Mesenchymal stem cell (in vitro differentiated cells and primary cell): ENCODE results near the gene FOXN3.

ENCODE experiments used
- DNase-seq: peaks from one replicate; pipeline ENCODE4 v3.0.0-alpha.2; 2013
- H2AFZ ChIP-seq: one replicate; pipeline ENCODE4 v1.6.1; 2013; ENCODE audit warnings: low read depth, mild to moderate bottlenecking, control low read depth, inconsistent platforms, low read length, moderate library complexity
- H2AK5ac ChIP-seq: 2 replicates; pipeline ENCODE4 v1.6.1; 2013; ENCODE audit warnings: low read length, moderate library complexity, mild to moderate bottlenecking, inconsistent platforms; ENCODE audit not compliant: severe bottlenecking
- H2BK120ac ChIP-seq: one replicate; pipeline ENCODE4 v1.6.1; 2013; ENCODE audit warnings: low read depth, mild to moderate bottlenecking, inconsistent platforms, low read length, moderate library complexity
- H2BK12ac ChIP-seq, 2 experiments: one replicate each; pipeline ENCODE4 v1.6.1; 2013; ENCODE audit warnings: inconsistent platforms in 2 of 2, low read length in 2 of 2, mild to moderate bottlenecking in 2 of 2, moderate library complexity in 2 of 2, control low read depth in 1 of 2
- H2BK15ac ChIP-seq: one replicate; pipeline ENCODE4 v1.6.1; 2013; ENCODE audit warnings: mild to moderate bottlenecking, low read depth, inconsistent platforms; ENCODE audit not compliant: poor library complexity, severe bottlenecking
- H2BK5ac ChIP-seq: 2 replicates; pipeline ENCODE4 v1.6.1; 2013; ENCODE audit warnings: low read depth, mild to moderate bottlenecking, low read length, control low read depth, inconsistent platforms; ENCODE audit not compliant: poor library complexity, severe bottlenecking
- H3K14ac ChIP-seq, 2 experiments: one replicate each; pipeline ENCODE4 v1.6.1; 2013; ENCODE audit warnings: inconsistent platforms in 2 of 2, low read length in 2 of 2, control low read depth in 1 of 2, mild to moderate bottlenecking in 1 of 2, moderate library complexity in 1 of 2
- H3K18ac ChIP-seq, 2 experiments: one replicate each; pipeline ENCODE4 v1.6.1; 2013; ENCODE audit warnings: inconsistent platforms in 2 of 2, low read length in 2 of 2, control low read depth in 1 of 2, low read depth in 1 of 2, mild to moderate bottlenecking in 1 of 2
- H3K23ac ChIP-seq, 2 experiments: one replicate each; pipeline ENCODE4 v1.6.1; 2013; ENCODE audit warnings: inconsistent platforms in 2 of 2, low read length in 2 of 2, mild to moderate bottlenecking in 2 of 2, moderate library complexity in 2 of 2, control low read depth in 1 of 2
- H3K27ac ChIP-seq: 2 replicates; pipeline ENCODE4 v1.5.1; 2013; ENCODE audit warnings: mild to moderate bottlenecking, moderate library complexity, low read length, control low read depth, inconsistent platforms; ENCODE audit not compliant: poor library complexity, severe bottlenecking
- H3K27me3 ChIP-seq, 2 experiments: 2 replicates each; pipeline versions ENCODE4 v1.6.1 to v1.7.0; 2013; ENCODE audit warnings: low read length in 2 of 2, mild to moderate bottlenecking in 2 of 2, moderate library complexity in 2 of 2, control low read depth in 1 of 2, inconsistent platforms in 1 of 2; ENCODE audit not compliant: control insufficient read depth in 1 of 2, insufficient read depth in 1 of 2
- H3K36me3 ChIP-seq, 2 experiments: 2 replicates each; pipeline versions ENCODE4 v1.6.1 to v1.7.0; 2013; ENCODE audit warnings: low read length in 2 of 2, control low read depth in 1 of 2, inconsistent platforms in 1 of 2, low read depth in 1 of 2, mild to moderate bottlenecking in 1 of 2; ENCODE audit not compliant: insufficient read depth in 2 of 2, control insufficient read depth in 1 of 2
- H3K4ac ChIP-seq, 2 experiments: one replicate each; pipeline ENCODE4 v1.6.1; 2013; ENCODE audit warnings: inconsistent platforms in 2 of 2, low read length in 2 of 2, mild to moderate bottlenecking in 2 of 2, moderate library complexity in 2 of 2, control low read depth in 1 of 2, low read depth in 1 of 2
- H3K4me1 ChIP-seq: 2 replicates; pipeline ENCODE4 v1.6.1; 2013; ENCODE audit warnings: low read depth, low read length, control low read depth; ENCODE audit not compliant: control insufficient read depth, insufficient read depth
- H3K4me2 ChIP-seq: 2 replicates; pipeline ENCODE4 v1.6.1; 2013; ENCODE audit warnings: low read length, mild to moderate bottlenecking, inconsistent platforms; ENCODE audit not compliant: poor library complexity, severe bottlenecking
- H3K4me3 ChIP-seq, 2 experiments: 2 replicates each; pipeline versions ENCODE4 v1.5.1 to v1.7.0; 2013; ENCODE audit warnings: low read length in 2 of 2, mild to moderate bottlenecking in 2 of 2, control low read depth in 1 of 2, low read depth in 1 of 2; ENCODE audit not compliant: insufficient read depth in 1 of 2
- H3K79me1 ChIP-seq: replicated peaks from 2 replicates; pipeline ENCODE4 v1.6.1; 2013; ENCODE audit warnings: mild to moderate bottlenecking, control low read depth, low read length, inconsistent platforms; ENCODE audit not compliant: poor library complexity, severe bottlenecking
- H3K9ac ChIP-seq: 2 replicates; pipeline ENCODE4 v1.7.0; 2013; ENCODE audit warnings: mild to moderate bottlenecking, low read length, moderate library complexity
- H3K9me3 ChIP-seq: 2 replicates; pipeline ENCODE4 v1.7.0; 2013; ENCODE audit warnings: mild to moderate bottlenecking, low read length; ENCODE audit not compliant: control insufficient read depth
- H4K8ac ChIP-seq: one replicate; pipeline ENCODE4 v1.6.1; 2013; ENCODE audit warnings: inconsistent platforms, mild to moderate bottlenecking, low read length, moderate library complexity
- H4K91ac ChIP-seq: one replicate; pipeline ENCODE4 v1.6.1; 2013; ENCODE audit warnings: mild to moderate bottlenecking, low read length, inconsistent platforms
- WGBS: methylation state at CpG from one replicate; pipeline ENCODE4 v1.1.7; 2013; ENCODE audit warnings: mixed read lengths; 5-methylcytosine and 5-hydroxymethylcytosine counted together

FOXN3 gene

GRCh38 chr14:89142366-89142765 is 274.7 kb downstream of the FOXN3 start:
- H3K4me3 ChIP-seq, result no peak overlapping the region
- H3K27ac ChIP-seq, result no peak overlapping the region
- no peak overlapping the region for H3K23ac ChIP-seq
- DNase-seq, result no peak
- WGBS, result 83% methylated on average over 3 of the region's 5 CpGs
- H2AK5ac ChIP-seq, result no peak overlapping the region
- no peaks in the 10 kb centered on the region for H3K9me3 ChIP-seq
- H2BK12ac ChIP-seq, result no peak overlapping the region
- no peak overlapping the region for H3K4me2 ChIP-seq
- H4K91ac ChIP-seq, result no peak overlapping the region
- no peak overlapping the region for H2AFZ ChIP-seq
- no peaks in the 10 kb centered on the region for H3K27me3 ChIP-seq
- H3K36me3 ChIP-seq, result no peaks in the 10 kb centered on the region
- H2BK5ac ChIP-seq, result no peak overlapping the region
- H3K9ac ChIP-seq, result no peak overlapping the region
- H2BK15ac ChIP-seq, result no peak overlapping the region
- H3K14ac ChIP-seq, result no peak overlapping the region
- no peaks in the 10 kb centered on the region for H3K79me1 ChIP-seq
- no peak overlapping the region for H3K18ac ChIP-seq
- no peak overlapping the region for H3K4ac ChIP-seq
- H4K8ac ChIP-seq, result no peak overlapping the region
- no peak overlapping the region for H2BK120ac ChIP-seq
- peaks cover 13% of the 10 kb centered on the region for H3K4me1 ChIP-seq

DNA sequence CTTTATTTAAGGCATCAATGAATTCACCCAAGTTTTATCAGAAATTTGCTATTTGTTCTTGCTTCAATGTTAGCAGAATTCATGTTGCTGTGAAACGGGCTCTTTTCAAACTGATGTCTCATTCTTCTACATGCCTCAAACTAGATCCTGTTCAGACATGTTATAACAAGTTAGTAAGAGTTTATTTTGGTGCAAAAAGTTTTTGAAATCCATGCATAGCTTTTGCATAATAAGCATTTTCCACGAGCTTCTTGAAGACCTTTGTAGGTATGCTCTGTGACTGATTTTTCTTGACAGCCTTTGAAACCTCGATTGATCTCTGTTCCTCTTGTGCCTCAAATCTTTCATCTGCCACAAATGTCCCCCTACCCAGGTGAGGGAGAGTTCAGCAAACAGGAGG is 275.2 kb downstream of the FOXN3 start:
- Histone ChIP-seq H3K4me3 (no peak overlapping the region), H4K8ac (no peak overlapping the region), H4K91ac (no peak overlapping the region), H3K9me3 (no peaks in the 10 kb centered on the region), H3K14ac (no peak overlapping the region), H2BK12ac (no peak overlapping the region), H2BK120ac (no peak overlapping the region), H3K4me2 (no peak overlapping the region), H3K4ac (no peak overlapping the region), H3K36me3 (no peaks in the 10 kb centered on the region), H3K27me3 (no peaks in the 10 kb centered on the region), H2BK5ac (no peak overlapping the region), H3K18ac (no peak overlapping the region), H3K9ac (no peak overlapping the region), H3K79me1 (no peaks in the 10 kb centered on the region), H2AFZ (no peak overlapping the region), H3K23ac (no peak overlapping the region), H2BK15ac (no peak overlapping the region), H3K27ac (no peak overlapping the region), H2AK5ac (no peak overlapping the region), H3K4me1 (peaks cover 15% of the 10 kb centered on the region)
- DNase-seq, result no peak
- WGBS, result 67% methylated on average over 2 of the region's 3 CpGs

DNA sequence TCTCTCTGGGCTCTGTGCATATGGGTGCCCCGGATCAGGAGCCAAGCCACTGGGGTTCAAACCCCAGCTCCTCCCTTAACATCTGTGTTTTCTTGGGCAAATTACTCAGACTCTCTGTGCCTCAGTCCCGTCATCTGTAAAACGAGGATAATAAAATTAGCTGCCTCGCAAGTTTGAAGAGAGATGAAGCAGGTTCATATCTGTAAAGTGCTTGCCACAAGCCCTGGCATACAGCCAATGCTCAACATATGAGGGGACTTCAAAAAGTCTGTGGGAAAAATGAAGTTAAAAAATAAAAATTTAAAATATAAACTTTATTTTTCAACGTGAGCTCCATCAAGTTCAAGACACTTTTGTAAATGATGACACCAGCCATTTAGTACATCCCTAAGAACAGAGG is 276.7 kb downstream of the FOXN3 start:
- Histone ChIP-seq H3K4me1 (peaks cover 15% of the 10 kb centered on the region), H3K18ac (no peak overlapping the region), H3K4me2 (no peak overlapping the region), H4K8ac (no peak overlapping the region), H3K14ac (no peak overlapping the region), H3K23ac (no peak overlapping the region), H2BK15ac (no peak overlapping the region), H2BK120ac (no peak overlapping the region), H3K27me3 (no peaks in the 10 kb centered on the region), H2BK5ac (no peak overlapping the region), H2AFZ (no peak overlapping the region), H3K9ac (no peak overlapping the region), H2BK12ac (no peak overlapping the region), H3K79me1 (no peaks in the 10 kb centered on the region), H3K27ac (no peak overlapping the region), H2AK5ac (no peak overlapping the region), H3K4me3 (no peak overlapping the region), H4K91ac (no peak overlapping the region), H3K36me3 (no peaks in the 10 kb centered on the region), H3K4ac (no peak overlapping the region), H3K9me3 (peaks cover 9% of the 10 kb centered on the region)
- 86% methylated on average over 4 of the region's 5 CpGs for WGBS
- no peak for DNase-seq

DNA sequence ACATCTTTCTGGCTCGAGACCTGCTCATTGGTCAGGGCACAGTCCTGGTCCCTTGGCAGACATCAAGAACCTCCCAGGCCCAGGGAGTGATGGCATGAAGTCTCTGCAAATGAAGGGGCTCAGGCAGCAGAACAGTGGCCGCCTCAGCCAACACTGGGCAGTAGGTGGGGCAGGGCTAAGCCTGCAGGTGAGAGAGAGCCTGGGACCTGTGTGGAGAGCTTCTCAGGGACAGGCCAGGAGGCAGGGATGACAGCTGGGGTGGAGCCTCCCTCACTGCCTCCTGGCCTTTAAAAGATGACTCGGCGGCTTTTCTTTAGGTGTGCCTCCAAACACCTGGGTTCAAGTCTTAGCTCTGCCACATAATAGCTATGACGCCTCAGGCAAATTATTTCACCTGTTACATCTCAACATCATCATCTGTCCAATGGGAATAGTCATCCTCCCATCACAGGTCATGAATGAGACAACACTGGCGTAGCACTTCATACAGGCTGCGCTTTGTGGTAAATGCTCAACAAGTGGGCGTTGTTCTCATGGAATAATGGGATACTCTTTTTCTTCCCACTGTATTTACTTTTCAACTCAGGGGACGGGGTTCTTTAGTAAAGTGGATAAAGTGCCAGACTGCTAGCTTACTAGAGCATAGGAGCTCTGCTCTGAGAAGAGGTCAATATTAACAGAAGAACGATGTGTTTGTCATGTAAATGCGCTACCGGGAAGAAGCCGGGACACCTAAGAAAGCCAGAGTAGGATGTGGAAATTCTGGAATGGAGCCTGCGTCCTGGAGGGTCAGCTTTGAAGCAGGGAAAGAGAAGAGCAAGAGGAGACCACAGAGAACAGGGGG is 277.4 kb downstream of the FOXN3 start:
- Histone ChIP-seq H4K91ac (no peak overlapping the region), H2BK15ac (no peak overlapping the region), H2AK5ac (no peak overlapping the region), H3K18ac (no peak overlapping the region), H2BK120ac (no peak overlapping the region), H3K23ac (no peak overlapping the region), H3K9me3 (peaks cover 9% of the 10 kb centered on the region), H3K4ac (no peak overlapping the region), H3K36me3 (no peaks in the 10 kb centered on the region), H3K4me1 (peaks cover 15% of the 10 kb centered on the region), H3K4me3 (no peak overlapping the region), H3K27me3 (no peaks in the 10 kb centered on the region), H3K14ac (no peak overlapping the region), H4K8ac (no peak overlapping the region), H3K4me2 (no peak overlapping the region), H3K9ac (no peak overlapping the region), H3K27ac (no peak overlapping the region), H2AFZ (no peak overlapping the region), H3K79me1 (no peaks in the 10 kb centered on the region), H2BK12ac (no peak overlapping the region), H2BK5ac (no peak overlapping the region)
- WGBS, result 62% methylated on average over 14 of the region's 14 CpGs
- DNase-seq, result no peak
